ENCODE data around the gene RIN2. TPM values are rescaled to one million over a fixed set of nuclear protein-coding genes. Genes with fewer than 3 reads are reported as not detected.

RIN2 gene
- total RNA-seq, result not detected

GRCh38 chr20:19758133-19758500 is at the start of gene RIN2:
Gene RIN2 (plus strand): TSS chr20:19758258. CDS start chr20:19889602, 131,344 bp downstream.
- ChIA-PET POLR2A (no interaction called here), CTCF (no interaction called here)

- CTCF ChIA-PET, result no interaction called here
- POLR2A ChIA-PET, result no interaction called here
Observed at GRCh38 chr20:19709635-19710335, 48.3 kb upstream of the RIN2 start.

- CTCF ChIA-PET, result no interaction called here
- POLR2A ChIA-PET, result no interaction called here
Observed at GRCh38 chr20:19710336-19711120, 47.5 kb upstream of the RIN2 start.

- ChIA-PET CTCF (no interaction called here), POLR2A (no interaction called here)
Observed at GRCh38 chr20:19711126-19711525, 46.9 kb upstream of the RIN2 start.

- CTCF ChIA-PET, result no interaction called here
- POLR2A ChIA-PET, result no interaction called here
Observed at GRCh38 chr20:19712721-19713260, 45.3 kb upstream of the RIN2 start.

- ChIA-PET CTCF (no interaction called here), POLR2A (no interaction called here)
Observed at GRCh38 chr20:19713822-19714578, 44.1 kb upstream of the RIN2 start.

GRCh38 chr20:19714579-19714840 is 43.5 kb upstream of the RIN2 start:
- ChIA-PET POLR2A (no interaction called here), CTCF (no interaction called here)

GRCh38 chr20:19715986-19716385 is 42.1 kb upstream of the RIN2 start:
- ChIA-PET CTCF (no interaction called here), POLR2A (no interaction called here)

GRCh38 chr20:19718880-19719279 is 39.2 kb upstream of the RIN2 start:
- POLR2A ChIA-PET, result no interaction called here
- CTCF ChIA-PET, result no interaction called here

- POLR2A ChIA-PET, result no interaction called here
- CTCF ChIA-PET, result no interaction called here
Observed at GRCh38 chr20:19720991-19721390, 37.1 kb upstream of the RIN2 start.

GRCh38 chr20:19723051-19723450 is 35.0 kb upstream of the RIN2 start:
- CTCF ChIA-PET, result no interaction called here
- POLR2A ChIA-PET, result no interaction called here

- ChIA-PET POLR2A (no interaction called here), CTCF (no interaction called here)
Observed at GRCh38 chr20:19723813-19724430, 34.1 kb upstream of the RIN2 start.

GRCh38 chr20:19725373-19725772 is 32.7 kb upstream of the RIN2 start:
- CTCF ChIA-PET, result no interaction called here
- POLR2A ChIA-PET, result no interaction called here

- ChIA-PET CTCF (interaction anchor here (0.6 kb wide), 1 partner anchor 122 kb away, joined by 5 read pairs; no protein-coding TSS in a partner anchor), POLR2A (no interaction called here)
Observed at GRCh38 chr20:19725814-19726525, 32.1 kb upstream of the RIN2 start.

- ChIA-PET CTCF (no interaction called here), POLR2A (no interaction called here)
Observed at GRCh38 chr20:19727251-19727847, 30.7 kb upstream of the RIN2 start.

GRCh38 chr20:19729672-19730071 is 28.4 kb upstream of the RIN2 start:
- POLR2A ChIA-PET, result interaction anchor here (0.7 kb wide), 1 partner anchor 40 kb away, joined by 6 read pairs; no protein-coding TSS in a partner anchor
- CTCF ChIA-PET, result no interaction called here

GRCh38 chr20:19730706-19731105 is 27.4 kb upstream of the RIN2 start:
- CTCF ChIA-PET, result no interaction called here
- POLR2A ChIA-PET, result no interaction called here

GRCh38 chr20:19734811-19735210 is 23.2 kb upstream of the RIN2 start:
- CTCF ChIA-PET, result no interaction called here
- POLR2A ChIA-PET, result no interaction called here

GRCh38 chr20:19735446-19735845 is 22.6 kb upstream of the RIN2 start:
- ChIA-PET CTCF (no interaction called here), POLR2A (no interaction called here)

- ChIA-PET POLR2A (interaction anchor here (0.6 kb wide), 1 partner anchor 210 kb away, joined by 7 read pairs; no protein-coding TSS in a partner anchor), CTCF (no interaction called here)
Observed at GRCh38 chr20:19737025-19737424, 21.0 kb upstream of the RIN2 start.
